ACC112 (cell line): Measurements from ENCODE around the gene DIAPH2.
A peak's percentile ranks its signal among the peaks of the same experiment; 100 is the strongest.

Experiments used
- H2AFZ ChIP-seq: fragments of 200-600 bp; sonication (generic); one replicate; pipeline ENCODE4 v1.6.0; 2017; ENCODE audit warnings: antibody characterized with exemption, low read length; ENCODE audit not compliant: unreplicated experiment
- H3K27ac ChIP-seq: fragments of 200-600 bp; sonication (generic); 2 replicates; pipeline ENCODE4 v1.5.1; 2014; ENCODE audit warnings: low read depth, mild to moderate bottlenecking, antibody characterized with exemption, low read length, moderate library complexity
- H3K27me3 ChIP-seq: fragments of 200-600 bp; sonication (generic); 2 replicates; pipeline ENCODE4 v1.6.1; 2014; ENCODE audit warnings: mild to moderate bottlenecking, antibody characterized with exemption, low read length, moderate library complexity, mixed read lengths; ENCODE audit not compliant: insufficient read depth
- H3K36me3 ChIP-seq: fragments of 200-600 bp; sonication (generic); 2 replicates; pipeline ENCODE4 v1.6.1; 2016; ENCODE audit warnings: mild to moderate bottlenecking, antibody characterized with exemption, low read length, moderate library complexity, mixed read lengths; ENCODE audit not compliant: insufficient read depth
- H3K4me1 ChIP-seq: fragments of 200-600 bp; sonication (generic); one replicate; pipeline ENCODE4 v1.6.1; 2016; ENCODE audit warnings: low read length, mixed read lengths; ENCODE audit not compliant: insufficient read depth, unreplicated experiment, control insufficient read depth
- H3K4me3 ChIP-seq: fragments of 200-600 bp; sonication (generic); 2 replicates; pipeline ENCODE4 v1.5.1; 2014; ENCODE audit warnings: mild to moderate bottlenecking, low read depth, low read length
- H3K79me2 ChIP-seq: fragments of 200-600 bp; sonication (generic); one replicate; pipeline ENCODE4 v1.6.0; 2016; ENCODE audit warnings: low read length; ENCODE audit not compliant: control insufficient read depth, unreplicated experiment, insufficient read depth

Gene DIAPH2

GRCh38 chrX:97358941-97359340 lies 674.3 kb downstream of the DIAPH2 start:
- no peak overlapping the region for H3K27ac ChIP-seq
- H2AFZ ChIP-seq, result no peak overlapping the region
- H3K79me2 ChIP-seq, result no peaks in the 10 kb centered on the region
- H3K4me3 ChIP-seq, result no peak overlapping the region
- H3K27me3 ChIP-seq, result no peaks in the 10 kb centered on the region
- H3K4me1 ChIP-seq, result no peaks in the 10 kb centered on the region
- no peaks in the 10 kb centered on the region for H3K36me3 ChIP-seq

DNA sequence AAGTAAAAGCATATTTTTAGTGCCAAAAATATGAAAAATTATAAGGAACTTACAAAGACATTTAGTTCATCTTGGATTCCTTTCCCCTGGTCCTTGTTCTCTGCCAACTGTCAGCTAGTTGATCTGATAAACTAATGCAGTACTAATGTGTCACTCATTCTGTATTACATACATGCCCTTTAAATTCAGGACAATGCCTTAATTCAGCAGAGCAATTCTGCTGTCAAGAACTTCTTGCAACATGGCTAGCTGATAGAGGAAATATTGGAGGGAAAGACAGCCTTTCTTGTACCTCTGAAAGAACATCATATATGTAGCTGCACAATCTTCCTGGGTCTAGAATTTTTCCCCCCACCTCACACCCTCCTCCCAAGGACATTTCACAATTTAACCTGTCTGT lies 679.2 kb downstream of the DIAPH2 start:
- H3K79me2 ChIP-seq, result no peaks in the 10 kb centered on the region
- H3K4me1 ChIP-seq, result no peaks in the 10 kb centered on the region
- no peak overlapping the region for H3K4me3 ChIP-seq
- no peak overlapping the region for H3K27ac ChIP-seq
- no peaks in the 10 kb centered on the region for H3K36me3 ChIP-seq
- no peak overlapping the region for H2AFZ ChIP-seq
- no peaks in the 10 kb centered on the region for H3K27me3 ChIP-seq

DNA sequence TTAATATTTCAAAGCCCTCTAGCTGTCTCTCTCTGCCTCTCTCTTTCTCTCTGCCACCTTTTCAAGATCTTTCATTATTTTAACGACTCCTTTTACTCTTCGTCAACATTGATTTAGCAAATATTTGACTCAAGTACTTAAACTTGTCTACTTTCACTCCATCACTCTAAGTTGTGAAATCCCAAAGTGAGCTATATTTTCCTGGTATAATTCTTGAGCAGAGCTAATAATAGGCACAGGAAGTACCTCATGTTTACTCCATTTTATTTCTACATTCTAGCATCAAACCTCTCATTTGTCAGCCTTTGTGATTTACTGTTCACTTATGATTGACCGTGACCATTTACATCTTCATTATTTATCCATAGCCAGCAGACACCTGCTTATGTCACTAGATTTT lies 681.6 kb downstream of the DIAPH2 start:
- H3K79me2 ChIP-seq, result no peaks in the 10 kb centered on the region
- no peaks in the 10 kb centered on the region for H3K4me1 ChIP-seq
- no peaks in the 10 kb centered on the region for H3K36me3 ChIP-seq
- no peak overlapping the region for H3K27ac ChIP-seq
- H3K27me3 ChIP-seq, result no peaks in the 10 kb centered on the region
- no peak overlapping the region for H2AFZ ChIP-seq
- no peak overlapping the region for H3K4me3 ChIP-seq

- Histone ChIP-seq H3K79me2 (no peaks in the 10 kb centered on the region), H3K27ac (no peak overlapping the region), H3K4me1 (no peaks in the 10 kb centered on the region), H3K4me3 (no peak overlapping the region), H3K27me3 (no peaks in the 10 kb centered on the region), H3K36me3 (no peaks in the 10 kb centered on the region), H2AFZ (no peak overlapping the region)
These were observed 682.5 kb downstream of the DIAPH2 start for GRCh38 chrX:97367125-97367524.

DNA sequence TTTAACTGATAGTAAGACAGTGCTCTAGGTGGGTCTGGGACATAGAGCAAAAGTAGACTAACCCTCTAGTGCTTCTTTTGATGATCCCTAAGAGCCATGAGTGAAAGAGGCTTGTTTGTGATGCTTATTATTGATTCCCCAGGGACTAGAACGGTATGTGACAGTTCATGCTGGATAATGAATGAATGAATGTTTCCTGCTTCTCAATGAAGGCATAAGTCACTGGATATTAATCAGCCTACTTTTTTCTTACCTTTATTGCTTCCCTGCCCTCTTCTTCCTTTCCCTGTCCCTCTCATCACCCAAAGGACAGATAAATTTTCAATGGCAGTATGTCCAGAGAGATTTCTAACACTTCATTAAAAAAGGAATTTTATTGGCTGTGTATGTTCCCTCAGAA lies 685.3 kb downstream of the DIAPH2 start:
- H2AFZ ChIP-seq, result no peak overlapping the region
- H3K79me2 ChIP-seq, result no peaks in the 10 kb centered on the region
- no peaks in the 10 kb centered on the region for H3K36me3 ChIP-seq

DNA sequence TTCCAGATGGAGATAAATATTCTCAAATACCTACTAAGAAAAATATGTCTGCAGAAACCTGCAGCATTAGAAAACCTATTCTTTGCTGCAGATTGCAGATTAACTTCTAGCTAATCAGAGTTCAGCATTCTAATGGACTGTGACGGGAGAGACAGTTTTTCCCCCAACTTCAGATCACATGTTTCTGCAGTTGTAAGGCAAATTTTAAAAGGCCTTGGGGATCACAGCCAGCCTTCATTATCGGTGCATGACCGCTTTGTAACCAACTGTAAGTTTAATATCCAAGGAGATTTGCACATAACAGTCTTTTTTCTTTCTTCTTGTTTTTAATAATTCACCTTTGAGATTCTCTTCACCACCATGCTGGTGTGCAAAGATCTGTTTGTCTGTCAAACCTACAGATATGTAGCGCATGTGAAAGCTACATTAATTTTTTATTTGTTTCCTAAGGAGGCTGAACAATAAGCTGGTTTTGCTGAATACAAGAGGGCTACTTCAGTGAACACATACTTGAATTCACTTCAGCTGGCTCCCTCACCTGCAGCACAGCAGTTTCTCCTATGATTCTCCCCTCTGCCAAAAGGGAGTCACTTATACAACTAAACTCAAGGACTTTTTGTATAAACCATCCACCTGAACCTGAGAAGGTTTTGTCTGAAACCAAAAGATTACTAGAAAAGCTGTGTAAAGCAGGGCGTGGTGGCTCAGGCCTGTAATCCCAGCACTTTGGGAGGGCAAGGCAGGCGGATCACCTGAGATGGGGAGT lies 687.5 kb downstream of the DIAPH2 start:
- Histone ChIP-seq H3K79me2 (no peaks in the 10 kb centered on the region), H3K27ac (no peak overlapping the region), H3K36me3 (no peaks in the 10 kb centered on the region), H2AFZ (no peak overlapping the region), H3K4me3 (no peak overlapping the region), H3K27me3 (no peaks in the 10 kb centered on the region), H3K4me1 (no peaks in the 10 kb centered on the region)

More for the DNA sequence above, 685.3 kb downstream of the DIAPH2 start:
- Histone ChIP-seq H3K27me3 (no peaks in the 10 kb centered on the region), H3K4me1 (no peaks in the 10 kb centered on the region), H3K4me3 (no peak overlapping the region), H3K27ac (no peak overlapping the region)

DNA sequence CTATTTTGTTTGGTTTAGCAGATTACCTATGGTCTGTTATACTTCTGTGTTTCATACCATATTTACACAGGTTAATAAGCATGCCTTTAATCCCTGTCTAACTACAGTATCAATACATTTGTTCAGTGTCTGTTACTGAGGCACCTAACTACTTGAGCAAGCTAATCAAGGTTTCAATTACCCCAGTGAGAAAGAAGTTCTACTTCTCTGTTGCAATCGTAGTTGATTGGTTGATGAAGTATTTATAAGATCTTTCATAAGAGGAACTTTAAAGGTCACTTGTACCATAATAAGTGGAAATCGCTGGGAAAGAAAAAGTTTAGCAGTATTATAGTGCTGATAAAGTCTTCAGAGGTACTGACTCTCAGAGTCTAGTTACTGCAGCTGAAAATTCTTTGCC lies 689.6 kb downstream of the DIAPH2 start:
- H3K27ac ChIP-seq, result no peak overlapping the region
- no peaks in the 10 kb centered on the region for H3K36me3 ChIP-seq
- no peaks in the 10 kb centered on the region for H3K4me1 ChIP-seq

GRCh38 chrX:97380200-97380599 lies 695.6 kb downstream of the DIAPH2 start:
- no peak overlapping the region for H3K4me3 ChIP-seq
- no peaks in the 10 kb centered on the region for H3K27me3 ChIP-seq
- no peaks in the 10 kb centered on the region for H3K79me2 ChIP-seq
- no peak overlapping the region for H3K27ac ChIP-seq
- no peaks in the 10 kb centered on the region for H3K4me1 ChIP-seq
- H3K36me3 ChIP-seq, result no peaks in the 10 kb centered on the region
- H2AFZ ChIP-seq, result no peak overlapping the region

More for the DNA sequence above, 689.6 kb downstream of the DIAPH2 start:
- no peaks in the 10 kb centered on the region for H3K79me2 ChIP-seq
- H3K4me3 ChIP-seq, result no peak overlapping the region
- H3K27me3 ChIP-seq, result no peaks in the 10 kb centered on the region
- H2AFZ ChIP-seq, result no peak overlapping the region

DNA sequence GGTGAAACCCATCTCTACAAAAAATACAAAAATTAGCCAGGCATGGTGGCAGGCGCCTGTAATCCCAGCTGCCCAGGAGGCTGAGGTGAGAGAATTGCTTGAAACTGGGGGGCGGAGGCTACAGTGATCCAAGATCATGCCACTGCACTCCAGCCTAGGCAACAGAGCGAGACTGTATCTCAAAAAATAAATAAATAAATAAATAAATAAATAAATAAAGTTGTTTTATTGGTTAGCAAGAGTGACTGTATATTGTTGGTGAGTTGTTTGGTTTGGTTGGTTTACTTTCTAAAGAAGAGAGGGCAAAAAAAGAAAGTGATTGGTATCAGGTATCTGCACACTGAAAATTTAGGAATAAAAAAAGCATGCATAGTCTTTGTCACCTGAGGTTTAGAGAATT lies 700.0 kb downstream of the DIAPH2 start:
- H2AFZ ChIP-seq, result no peak overlapping the region
- no peak overlapping the region for H3K4me3 ChIP-seq
- H3K27me3 ChIP-seq, result no peaks in the 10 kb centered on the region
- no peak overlapping the region for H3K27ac ChIP-seq
- H3K36me3 ChIP-seq, result no peaks in the 10 kb centered on the region
- H3K79me2 ChIP-seq, result no peaks in the 10 kb centered on the region
- peaks cover 4% of the 10 kb centered on the region for H3K4me1 ChIP-seq

DNA sequence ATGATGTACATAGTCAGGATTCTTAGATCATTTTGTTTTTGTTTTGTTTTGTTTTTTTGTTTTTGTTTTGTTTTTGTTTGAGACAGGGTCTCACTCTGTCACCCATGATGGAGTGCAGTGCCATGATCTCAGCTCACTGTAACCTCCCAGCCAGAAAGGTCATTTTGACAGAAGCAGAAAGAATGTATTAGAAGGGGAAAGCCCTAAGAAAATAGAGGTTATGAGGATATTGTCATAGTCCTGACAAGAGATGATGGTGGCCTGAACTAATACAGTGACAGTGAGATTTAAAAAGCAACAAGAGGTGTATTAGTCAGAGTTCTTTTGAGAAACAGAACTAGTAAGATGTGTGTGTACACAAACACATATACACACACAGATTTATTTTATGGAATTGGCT lies 702.4 kb downstream of the DIAPH2 start:
- Histone ChIP-seq H3K36me3 (no peaks in the 10 kb centered on the region), H2AFZ (no peak overlapping the region), H3K27ac (no peak overlapping the region), H3K27me3 (no peaks in the 10 kb centered on the region), H3K4me1 (peaks cover 8% of the 10 kb centered on the region), H3K79me2 (no peaks in the 10 kb centered on the region), H3K4me3 (no peak overlapping the region)

- H3K27me3 ChIP-seq, result no peaks in the 10 kb centered on the region
- H3K4me1 ChIP-seq, result peaks cover 8% of the 10 kb centered on the region
- H3K36me3 ChIP-seq, result no peaks in the 10 kb centered on the region
- H3K27ac ChIP-seq, result peak overlapping the region; percentile 95
- H2AFZ ChIP-seq, result no peak overlapping the region
- no peaks in the 10 kb centered on the region for H3K79me2 ChIP-seq
- H3K4me3 ChIP-seq, result peak overlapping the region; percentile 54; the same call in 1 of the 2 replicates
These were observed 705.1 kb downstream of the DIAPH2 start for GRCh38 chrX:97389761-97390192.
